DOHH2 (cell line): ENCODE results near the gene SNCB.

ENCODE experiments used
- H3F3A ChIP-seq: fragments of 200-600 bp; sonication (generic), shearing (Covaris generic); 2 replicates; pipeline ENCODE4 v1.6.0; 2016; ENCODE audit warnings: antibody characterized with exemption, mild to moderate bottlenecking; ENCODE audit not compliant: control insufficient read depth, insufficient read depth
- H3K27ac ChIP-seq: fragments of 200-600 bp; sonication (generic); 2 replicates; pipeline ENCODE4 v1.5.1; 2014; ENCODE audit warnings: low read depth, mild to moderate bottlenecking, low read length, moderate library complexity
- H3K27me3 ChIP-seq: fragments of 200-600 bp; sonication (generic); 2 replicates; pipeline ENCODE4 v1.6.1; 2014; ENCODE audit warnings: mild to moderate bottlenecking, low read length, mixed read lengths; ENCODE audit not compliant: control insufficient read depth
- H3K36me3 ChIP-seq: fragments of 200-600 bp; sonication (generic); 2 replicates; pipeline ENCODE4 v1.6.1; 2014; ENCODE audit warnings: mild to moderate bottlenecking, low read length, moderate library complexity, mixed read lengths; ENCODE audit not compliant: control insufficient read depth
- H3K4me1 ChIP-seq: fragments of 200-600 bp; sonication (generic); 2 replicates; pipeline ENCODE4 v1.6.1; 2014; ENCODE audit warnings: mild to moderate bottlenecking, low read length, mixed read lengths; ENCODE audit not compliant: control insufficient read depth
- H3K4me2 ChIP-seq: fragments of 200-600 bp; sonication (generic); 2 replicates; pipeline ENCODE4 v1.6.0; 2014; ENCODE audit warnings: mild to moderate bottlenecking, low read length, moderate library complexity
- H3K4me3 ChIP-seq: fragments of 200-600 bp; sonication (generic); 2 replicates; pipeline ENCODE4 v1.5.1; 2014; ENCODE audit warnings: mild to moderate bottlenecking, low read length, mixed read lengths
- H3K79me2 ChIP-seq: fragments of 200-600 bp; sonication (generic); 2 replicates; pipeline ENCODE4 v1.6.1; 2014; ENCODE audit warnings: mild to moderate bottlenecking, low read length, mixed read lengths; ENCODE audit not compliant: control insufficient read depth
- H3K9me2 ChIP-seq: fragments of 200-600 bp; sonication (generic); replicated peaks from 2 replicates; pipeline ENCODE4 v1.6.1; 2014; ENCODE audit warnings: mild to moderate bottlenecking, low read length, mixed read lengths; ENCODE audit not compliant: control insufficient read depth
- H3K9me3 ChIP-seq: fragments of 200-600 bp; sonication (generic); 2 replicates; pipeline ENCODE4 v1.6.1; 2014; ENCODE audit warnings: antibody characterized with exemption, low read length, mixed read lengths; ENCODE audit not compliant: control insufficient read depth, insufficient read depth
- H4K20me1 ChIP-seq: fragments of 200-600 bp; sonication (generic); 2 replicates; pipeline ENCODE4 v1.6.0; 2014; ENCODE audit warnings: low read depth, mild to moderate bottlenecking, antibody characterized with exemption, low read length, moderate library complexity; ENCODE audit not compliant: control insufficient read depth, insufficient read depth
- EZH2phosphoT487 ChIP-seq: fragments of 200-600 bp; sonication (generic); IDR thresholded peaks from 2 replicates; pipeline ENCODE4 v1.6.1; 2017; ENCODE audit warnings: borderline replicate concordance, mild to moderate bottlenecking, antibody characterized with exemption, low read length, moderate library complexity, mixed read lengths
- TF ChIP-seq, protein P1 (sequence below): fragments of 200-600 bp; sonication (generic); IDR thresholded peaks from one replicate; pipeline ENCODE4 v1.5.1; 2014; ENCODE audit warnings: antibody characterized with exemption, mild to moderate bottlenecking, low read depth, low read length; ENCODE audit not compliant: poor library complexity, severe bottlenecking

The SNCB gene

DNA sequence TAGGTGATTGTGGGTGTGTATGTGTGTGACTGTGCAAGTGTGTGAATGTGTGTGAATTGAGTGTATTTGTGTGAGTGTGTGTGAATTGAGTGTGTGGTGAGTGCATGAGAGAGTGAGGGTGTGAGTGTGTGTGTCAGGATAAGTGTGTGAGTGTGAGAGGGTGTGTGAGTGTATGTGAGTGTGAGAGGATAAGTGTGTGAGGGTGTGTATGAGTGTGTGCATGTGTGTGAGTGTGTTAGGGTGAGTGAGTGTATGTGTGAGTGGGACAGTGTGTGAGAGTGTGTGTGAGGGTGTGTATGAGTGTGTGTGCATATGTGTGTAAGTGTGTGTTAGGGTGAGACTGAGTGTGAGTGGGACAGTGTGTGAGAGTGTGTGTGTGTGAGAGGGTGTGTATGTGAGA, 42.0 kb downstream of the SNCB start:
- no peaks in the 10 kb centered on the region for H4K20me1 ChIP-seq
- no peak overlapping the region for H3K27ac ChIP-seq
- no peak overlapping the region for H3K4me3 ChIP-seq
- H3K27me3 ChIP-seq: no peaks in the 10 kb centered on the region
- H3K79me2 ChIP-seq: no peaks in the 10 kb centered on the region
- H3K36me3 ChIP-seq: peaks cover 10% of the 10 kb centered on the region
- H3K9me3 ChIP-seq: peaks cover 21% of the 10 kb centered on the region
- TF ChIP-seq EZH2phosphoT487: no peak
- TF ChIP-seq, protein P1, sequence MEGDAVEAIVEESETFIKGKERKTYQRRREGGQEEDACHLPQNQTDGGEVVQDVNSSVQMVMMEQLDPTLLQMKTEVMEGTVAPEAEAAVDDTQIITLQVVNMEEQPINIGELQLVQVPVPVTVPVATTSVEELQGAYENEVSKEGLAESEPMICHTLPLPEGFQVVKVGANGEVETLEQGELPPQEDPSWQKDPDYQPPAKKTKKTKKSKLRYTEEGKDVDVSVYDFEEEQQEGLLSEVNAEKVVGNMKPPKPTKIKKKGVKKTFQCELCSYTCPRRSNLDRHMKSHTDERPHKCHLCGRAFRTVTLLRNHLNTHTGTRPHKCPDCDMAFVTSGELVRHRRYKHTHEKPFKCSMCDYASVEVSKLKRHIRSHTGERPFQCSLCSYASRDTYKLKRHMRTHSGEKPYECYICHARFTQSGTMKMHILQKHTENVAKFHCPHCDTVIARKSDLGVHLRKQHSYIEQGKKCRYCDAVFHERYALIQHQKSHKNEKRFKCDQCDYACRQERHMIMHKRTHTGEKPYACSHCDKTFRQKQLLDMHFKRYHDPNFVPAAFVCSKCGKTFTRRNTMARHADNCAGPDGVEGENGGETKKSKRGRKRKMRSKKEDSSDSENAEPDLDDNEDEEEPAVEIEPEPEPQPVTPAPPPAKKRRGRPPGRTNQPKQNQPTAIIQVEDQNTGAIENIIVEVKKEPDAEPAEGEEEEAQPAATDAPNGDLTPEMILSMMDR: no peak
- no peaks in the 10 kb centered on the region for H3K4me1 ChIP-seq
- H3K4me2 ChIP-seq: no peak overlapping the region
- H3K9me2 ChIP-seq: no peaks in the 10 kb centered on the region
- H3F3A ChIP-seq: peaks cover 4% of the 10 kb centered on the region; the same call in 1 of the 2 replicates

GRCh38 chr5:176587398-176587797, 42.9 kb downstream of the SNCB start:
- H3K27ac ChIP-seq: no peak overlapping the region
- no peaks in the 10 kb centered on the region for H3K79me2 ChIP-seq
- TF ChIP-seq EZH2phosphoT487: no peak
- TF ChIP-seq, protein P1: no peak
- no peak overlapping the region for H3K4me2 ChIP-seq
- H3K27me3 ChIP-seq: no peaks in the 10 kb centered on the region
- H3F3A ChIP-seq: peaks cover 2% of the 10 kb centered on the region; the same call in 1 of the 2 replicates
- no peaks in the 10 kb centered on the region for H4K20me1 ChIP-seq
- peaks cover 18% of the 10 kb centered on the region for H3K9me3 ChIP-seq
- no peaks in the 10 kb centered on the region for H3K9me2 ChIP-seq
- H3K4me1 ChIP-seq: no peaks in the 10 kb centered on the region
- no peak overlapping the region for H3K4me3 ChIP-seq
- H3K36me3 ChIP-seq: peaks cover 5% of the 10 kb centered on the region

DNA sequence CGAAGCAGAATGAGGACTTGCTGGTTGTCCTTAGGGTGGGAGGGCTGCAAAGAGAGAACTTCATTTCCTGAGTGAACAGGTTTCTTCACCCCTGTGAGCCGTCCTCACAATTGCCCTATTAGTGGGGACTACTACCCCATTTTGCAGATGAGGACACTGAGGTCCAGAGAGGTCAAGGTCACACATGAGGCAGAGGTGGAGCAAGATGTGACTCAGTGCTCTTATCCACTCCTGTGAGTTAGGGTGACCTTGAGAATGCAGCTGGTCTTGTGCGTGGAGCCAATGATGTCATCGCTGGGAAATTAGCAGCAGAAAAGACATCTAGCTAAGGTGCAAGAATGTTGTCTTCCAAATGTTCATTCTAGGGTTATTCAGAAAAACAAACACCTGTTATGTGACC, 47.3 kb downstream of the SNCB start:
- H3K9me2 ChIP-seq: no peaks in the 10 kb centered on the region
- H3K4me2 ChIP-seq: no peak overlapping the region
- no peaks in the 10 kb centered on the region for H3K36me3 ChIP-seq
- H3K4me3 ChIP-seq: no peak overlapping the region
- peaks cover 9% of the 10 kb centered on the region for H3K9me3 ChIP-seq
- H3K79me2 ChIP-seq: no peaks in the 10 kb centered on the region
- no peak for TF ChIP-seq EZH2phosphoT487
- TF ChIP-seq, protein P1: no peak
- no peak overlapping the region for H3K27ac ChIP-seq
- H3F3A ChIP-seq: no peaks in the 10 kb centered on the region
- H3K27me3 ChIP-seq: no peaks in the 10 kb centered on the region
- 0 out of 2 replicates have a peak, but pooled peaks cover 6% of the 10 kb centered on the region for H3K4me1 ChIP-seq
- H4K20me1 ChIP-seq: no peaks in the 10 kb centered on the region
